ENCODE measurements around the gene SSBP3. TPM values are rescaled to one million over a fixed set of nuclear protein-coding genes. Genes with fewer than 3 reads are reported as not detected.

Gene SSBP3
- polyA plus RNA-seq, 1 donor (not counting 4 experiments of a cell fraction or from before 2014, with no cell fraction given): 16.9 TPM

DNA sequence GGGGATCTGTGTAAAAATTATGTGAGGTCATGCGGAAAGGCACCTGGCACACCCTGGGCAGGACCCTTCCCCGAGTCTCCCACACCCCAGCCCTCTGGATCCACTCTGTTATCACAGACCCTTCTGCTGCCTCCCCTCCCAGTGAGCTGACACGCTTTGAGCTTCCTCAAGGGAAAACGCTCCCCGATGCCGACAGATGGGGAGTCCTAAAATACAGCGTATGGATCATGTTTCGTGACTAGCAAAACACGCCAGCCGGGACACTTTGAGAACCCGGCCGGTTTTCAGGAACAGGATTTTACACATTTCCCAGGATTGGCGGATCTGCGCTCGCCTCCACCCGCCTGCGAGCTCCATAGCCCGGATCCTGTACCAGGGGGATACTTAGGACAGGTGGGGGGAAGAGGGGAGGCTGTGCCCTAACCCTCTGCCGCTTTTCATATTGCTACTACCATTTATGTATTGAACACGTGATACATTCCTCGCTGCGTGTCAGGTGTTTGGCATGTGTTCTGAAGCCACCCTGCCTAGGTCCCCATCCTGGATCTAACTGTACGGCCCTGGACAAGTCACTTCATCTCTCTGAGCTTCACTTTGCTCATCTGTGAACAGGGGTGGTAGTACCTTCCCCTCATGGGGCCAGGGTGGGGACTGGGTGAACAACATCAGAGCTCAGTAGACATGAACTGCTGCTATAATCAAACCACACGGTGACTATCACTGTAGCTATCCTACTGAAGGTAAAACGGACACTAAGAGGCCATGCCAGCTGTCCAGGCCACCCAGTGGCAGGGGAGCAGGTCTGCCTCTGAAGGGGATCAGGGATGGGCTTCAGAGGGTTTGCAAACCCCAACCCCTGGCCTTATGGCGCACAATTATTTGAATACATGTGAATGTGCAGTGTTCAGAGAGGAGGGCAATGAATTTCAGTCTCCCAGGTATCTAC is 63.2 kb downstream of the SSBP3 start:
- Histone ChIP-seq H3K9me3 (ENCODE audit: control insufficient read depth, low read depth, low read length) (no peaks in the 10 kb centered on the region), H3K27me3 (ENCODE audit: control insufficient read depth, extremely low read depth, insufficient read depth, low read length) (no peaks in the 10 kb centered on the region), H3K4me1 (ENCODE audit: control insufficient read depth, extremely low read depth, insufficient read depth, low read length) (peaks cover 6% of the 10 kb centered on the region), H4K20me1 (ENCODE audit: control insufficient read depth, extremely low read depth, insufficient read depth, low read length) (no peaks in the 10 kb centered on the region), H3K4me2 (ENCODE audit: control insufficient read depth, extremely low read depth, insufficient read depth, low read depth, low read length) (no peak overlapping the region), H3K4me3 (ENCODE audit: control insufficient read depth in 2 of 3, extremely low read depth in 1 of 3, insufficient read depth in 2 of 3, low read depth in 1 of 3, low read length in 3 of 3) (no peak overlapping the region), H3K9me1 (ENCODE audit: control insufficient read depth, extremely low read depth, insufficient read depth, low read length) (no peaks in the 10 kb centered on the region), H3K27ac (ENCODE audit: control insufficient read depth, insufficient read depth, low read length) (no peak overlapping the region), H3K36me3 (ENCODE audit: control insufficient read depth in 2 of 2, extremely low read depth in 1 of 2, insufficient read depth in 2 of 2, low read length in 2 of 2) (no peaks in the 10 kb centered on the region), H3K79me2 (ENCODE audit: control insufficient read depth, insufficient read depth, low read length) (no peaks in the 10 kb centered on the region), H2AFZ (ENCODE audit: control insufficient read depth, low read length) (no peak overlapping the region), H3K9ac (ENCODE audit: control insufficient read depth, extremely low read depth, insufficient read depth, low read length) (no peak overlapping the region)
- TF ChIP-seq, protein P1, sequence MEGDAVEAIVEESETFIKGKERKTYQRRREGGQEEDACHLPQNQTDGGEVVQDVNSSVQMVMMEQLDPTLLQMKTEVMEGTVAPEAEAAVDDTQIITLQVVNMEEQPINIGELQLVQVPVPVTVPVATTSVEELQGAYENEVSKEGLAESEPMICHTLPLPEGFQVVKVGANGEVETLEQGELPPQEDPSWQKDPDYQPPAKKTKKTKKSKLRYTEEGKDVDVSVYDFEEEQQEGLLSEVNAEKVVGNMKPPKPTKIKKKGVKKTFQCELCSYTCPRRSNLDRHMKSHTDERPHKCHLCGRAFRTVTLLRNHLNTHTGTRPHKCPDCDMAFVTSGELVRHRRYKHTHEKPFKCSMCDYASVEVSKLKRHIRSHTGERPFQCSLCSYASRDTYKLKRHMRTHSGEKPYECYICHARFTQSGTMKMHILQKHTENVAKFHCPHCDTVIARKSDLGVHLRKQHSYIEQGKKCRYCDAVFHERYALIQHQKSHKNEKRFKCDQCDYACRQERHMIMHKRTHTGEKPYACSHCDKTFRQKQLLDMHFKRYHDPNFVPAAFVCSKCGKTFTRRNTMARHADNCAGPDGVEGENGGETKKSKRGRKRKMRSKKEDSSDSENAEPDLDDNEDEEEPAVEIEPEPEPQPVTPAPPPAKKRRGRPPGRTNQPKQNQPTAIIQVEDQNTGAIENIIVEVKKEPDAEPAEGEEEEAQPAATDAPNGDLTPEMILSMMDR (optimal IDR thresholded peaks at IDR 0.05 in 1 of 3, IDR thresholded peaks at IDR 0.05 in 1 of 3, conservative IDR thresholded peaks at IDR 0.05 in 1 of 3; ENCODE audit: extremely low read depth in 1 of 3, insufficient read depth in 2 of 3, low read length in 3 of 3): no peak
- no peak for TF ChIP-seq EZH2 (IDR thresholded peaks at IDR 0.05; ENCODE audit: low read length)
- DNase-seq (ENCODE audit: low read depth, low spot score) (no peak), FAIRE-seq (no peak)
- dilution Hi-C loops (cut with MboI; ENCODE audit: extremely low pct_ligation_motif_present, low sequenced_read_pairs): no loop called here

DNA sequence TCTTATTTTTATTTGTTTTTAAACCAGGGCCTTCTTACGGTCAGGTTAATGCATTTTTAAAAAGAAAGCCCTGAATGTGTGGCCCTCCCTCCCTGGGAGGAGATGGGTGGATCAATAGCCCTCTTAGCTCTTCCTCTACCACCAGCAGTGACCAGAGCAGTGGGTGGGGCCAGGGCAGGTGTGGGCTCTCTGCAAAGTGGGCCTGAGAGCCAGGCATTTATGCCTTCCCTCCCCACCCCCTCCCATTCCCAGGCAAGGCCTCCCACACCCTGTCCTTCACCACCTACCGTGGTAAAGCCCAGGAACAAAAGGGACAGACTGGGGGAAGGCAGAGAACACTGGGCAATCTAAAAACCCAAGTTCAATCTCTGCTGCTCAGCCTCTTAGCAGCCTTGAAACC is 63.9 kb downstream of the SSBP3 start:
- H3K27ac ChIP-seq (ENCODE audit: control insufficient read depth, insufficient read depth, low read length): no peak overlapping the region
- H3K79me2 ChIP-seq (ENCODE audit: control insufficient read depth, insufficient read depth, low read length): no peaks in the 10 kb centered on the region
- no peak overlapping the region for H2AFZ ChIP-seq (ENCODE audit: control insufficient read depth, low read length)
- no peak overlapping the region for H3K9ac ChIP-seq (ENCODE audit: control insufficient read depth, extremely low read depth, insufficient read depth, low read length)
- H3K9me1 ChIP-seq (ENCODE audit: control insufficient read depth, extremely low read depth, insufficient read depth, low read length): no peaks in the 10 kb centered on the region
- TF ChIP-seq EZH2 (IDR thresholded peaks at IDR 0.05; ENCODE audit: low read length): no peak
- TF ChIP-seq, protein P1 (optimal IDR thresholded peaks at IDR 0.05 in 1 of 3, IDR thresholded peaks at IDR 0.05 in 1 of 3, conservative IDR thresholded peaks at IDR 0.05 in 1 of 3; ENCODE audit: extremely low read depth in 1 of 3, insufficient read depth in 2 of 3, low read length in 3 of 3): no peak
- H3K4me2 ChIP-seq (ENCODE audit: control insufficient read depth, extremely low read depth, insufficient read depth, low read depth, low read length): no peak overlapping the region
- dilution Hi-C loops (cut with MboI; ENCODE audit: extremely low pct_ligation_motif_present, low sequenced_read_pairs): no loop called here
- no peaks in the 10 kb centered on the region for H3K9me3 ChIP-seq (ENCODE audit: control insufficient read depth, low read depth, low read length)
- FAIRE-seq (no peak), DNase-seq (ENCODE audit: low read depth, low spot score) (no peak)
- H3K4me3 ChIP-seq (ENCODE audit: control insufficient read depth in 2 of 3, extremely low read depth in 1 of 3, insufficient read depth in 2 of 3, low read depth in 1 of 3, low read length in 3 of 3): no peak overlapping the region
- H3K4me1 ChIP-seq (ENCODE audit: control insufficient read depth, extremely low read depth, insufficient read depth, low read length): peaks cover 6% of the 10 kb centered on the region
- H3K36me3 ChIP-seq (ENCODE audit: control insufficient read depth in 2 of 2, extremely low read depth in 1 of 2, insufficient read depth in 2 of 2, low read length in 2 of 2): no peaks in the 10 kb centered on the region
- no peaks in the 10 kb centered on the region for H3K27me3 ChIP-seq (ENCODE audit: control insufficient read depth, extremely low read depth, insufficient read depth, low read length)
- no peaks in the 10 kb centered on the region for H4K20me1 ChIP-seq (ENCODE audit: control insufficient read depth, extremely low read depth, insufficient read depth, low read length)
